Measurements from ENCODE around the gene FMO2.

The FMO2 gene

DNA sequence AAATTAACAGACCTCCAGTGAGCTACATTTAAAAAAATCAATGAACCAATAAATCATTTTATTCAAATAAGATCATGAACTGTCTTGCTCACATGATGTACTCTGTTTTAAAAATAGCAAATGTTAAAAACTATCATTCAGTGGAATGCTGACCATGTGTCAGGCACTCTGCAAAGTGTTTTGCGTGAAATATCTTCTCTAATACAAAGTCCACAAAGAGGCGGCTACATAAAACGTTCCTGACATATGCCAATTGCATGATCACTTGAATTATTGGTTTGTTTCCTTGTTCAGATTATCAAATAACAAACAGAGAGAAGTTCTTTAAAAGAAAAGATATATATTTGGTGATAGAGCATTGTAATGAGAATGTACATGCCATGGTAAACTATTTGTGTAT lies 10.7 kb downstream of the FMO2 start:
- Histone ChIP-seq H3K9me3 (no peaks in the 10 kb centered on the region), H3K27me3 (no peaks in the 10 kb centered on the region), H3K4me1 (no peaks in the 10 kb centered on the region), H3K4me3 (ENCODE audit: low read depth, low read length) (no peak overlapping the region), H3K36me3 (no peaks in the 10 kb centered on the region)
- TF ChIP-seq, protein P1, sequence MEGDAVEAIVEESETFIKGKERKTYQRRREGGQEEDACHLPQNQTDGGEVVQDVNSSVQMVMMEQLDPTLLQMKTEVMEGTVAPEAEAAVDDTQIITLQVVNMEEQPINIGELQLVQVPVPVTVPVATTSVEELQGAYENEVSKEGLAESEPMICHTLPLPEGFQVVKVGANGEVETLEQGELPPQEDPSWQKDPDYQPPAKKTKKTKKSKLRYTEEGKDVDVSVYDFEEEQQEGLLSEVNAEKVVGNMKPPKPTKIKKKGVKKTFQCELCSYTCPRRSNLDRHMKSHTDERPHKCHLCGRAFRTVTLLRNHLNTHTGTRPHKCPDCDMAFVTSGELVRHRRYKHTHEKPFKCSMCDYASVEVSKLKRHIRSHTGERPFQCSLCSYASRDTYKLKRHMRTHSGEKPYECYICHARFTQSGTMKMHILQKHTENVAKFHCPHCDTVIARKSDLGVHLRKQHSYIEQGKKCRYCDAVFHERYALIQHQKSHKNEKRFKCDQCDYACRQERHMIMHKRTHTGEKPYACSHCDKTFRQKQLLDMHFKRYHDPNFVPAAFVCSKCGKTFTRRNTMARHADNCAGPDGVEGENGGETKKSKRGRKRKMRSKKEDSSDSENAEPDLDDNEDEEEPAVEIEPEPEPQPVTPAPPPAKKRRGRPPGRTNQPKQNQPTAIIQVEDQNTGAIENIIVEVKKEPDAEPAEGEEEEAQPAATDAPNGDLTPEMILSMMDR (IDR thresholded peaks at IDR 0.05; ENCODE audit: low read depth, low read length) = no peak
- DNase-seq = no peak

DNA sequence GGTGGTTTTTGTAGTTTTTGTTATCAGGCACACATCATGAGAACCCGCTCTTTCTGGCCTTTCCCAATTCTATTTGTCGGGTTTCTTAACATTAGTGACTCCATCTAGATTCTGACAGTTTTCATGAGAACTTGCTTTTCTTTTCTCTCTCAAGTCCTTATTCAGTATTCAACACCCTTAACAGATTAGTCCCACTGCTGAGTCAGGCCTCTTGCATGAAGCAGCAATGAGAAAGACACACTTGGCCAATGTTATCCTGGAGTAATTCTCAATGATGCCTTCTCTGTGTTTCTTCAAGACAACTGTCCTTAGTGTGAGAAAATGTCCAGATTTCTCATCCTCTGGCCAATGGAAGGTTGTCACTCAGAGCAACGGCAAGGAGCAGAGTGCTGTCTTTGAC lies 11.3 kb downstream of the FMO2 start:
- H3K9me3 ChIP-seq = no peaks in the 10 kb centered on the region
- H3K4me3 ChIP-seq (ENCODE audit: low read depth, low read length) = no peak overlapping the region
- TF ChIP-seq, protein P1 (IDR thresholded peaks at IDR 0.05; ENCODE audit: low read depth, low read length) = no peak
- no peaks in the 10 kb centered on the region for H3K27me3 ChIP-seq
- no peak for DNase-seq
- H3K36me3 ChIP-seq = no peaks in the 10 kb centered on the region
- no peaks in the 10 kb centered on the region for H3K4me1 ChIP-seq

DNA sequence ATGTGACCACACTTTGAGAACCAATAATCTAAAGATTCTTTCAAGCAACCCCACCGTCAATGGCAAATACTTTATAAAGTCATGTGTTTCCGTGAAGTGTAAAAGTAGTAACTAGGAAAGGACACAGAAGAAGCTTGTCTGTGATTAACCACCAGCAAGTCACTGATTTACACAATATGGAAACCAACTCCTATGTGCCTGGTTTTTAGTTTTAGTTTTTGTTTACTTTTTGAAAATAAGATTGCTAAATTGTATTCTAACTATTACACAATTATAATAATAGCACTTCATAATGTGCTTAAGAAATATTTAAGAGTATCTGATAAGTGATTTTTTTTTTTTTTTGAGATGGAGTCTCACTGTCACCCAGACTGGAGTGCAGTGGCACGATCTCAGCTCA lies 13.0 kb downstream of the FMO2 start:
- Histone ChIP-seq H3K36me3 (no peaks in the 10 kb centered on the region), H3K9me3 (no peaks in the 10 kb centered on the region), H3K27me3 (no peaks in the 10 kb centered on the region), H3K4me1 (no peaks in the 10 kb centered on the region), H3K4me3 (ENCODE audit: low read depth, low read length) (no peak overlapping the region)
- DNase-seq = no peak
- TF ChIP-seq, protein P1 (IDR thresholded peaks at IDR 0.05; ENCODE audit: low read depth, low read length) = no peak

DNA sequence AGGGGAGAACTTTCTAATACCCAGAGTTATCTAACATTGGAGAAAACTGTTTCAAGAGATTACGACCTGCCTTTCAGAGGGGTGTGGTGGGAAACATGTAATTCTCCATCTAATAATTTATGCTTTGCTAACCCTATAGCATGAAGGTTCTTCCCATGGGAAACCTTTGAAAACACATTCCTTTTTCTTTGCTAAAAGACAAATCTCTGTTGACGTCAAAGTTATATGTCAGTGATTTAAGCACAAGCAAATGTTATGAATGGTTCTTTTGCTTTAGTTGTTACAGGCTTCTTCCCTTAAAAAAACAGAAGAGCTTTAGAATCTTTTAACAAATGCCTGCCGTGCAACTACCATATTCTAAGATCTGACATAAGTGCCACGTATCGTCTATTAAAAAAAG lies 19.2 kb downstream of the FMO2 start:
- no peaks in the 10 kb centered on the region for H3K4me1 ChIP-seq
- H3K36me3 ChIP-seq = no peaks in the 10 kb centered on the region
- no peaks in the 10 kb centered on the region for H3K27me3 ChIP-seq
- DNase-seq = no peak
- no peaks in the 10 kb centered on the region for H3K9me3 ChIP-seq
- no peak overlapping the region for H3K4me3 ChIP-seq (ENCODE audit: low read depth, low read length)
- TF ChIP-seq, protein P1 (IDR thresholded peaks at IDR 0.05; ENCODE audit: low read depth, low read length) = no peak

DNA sequence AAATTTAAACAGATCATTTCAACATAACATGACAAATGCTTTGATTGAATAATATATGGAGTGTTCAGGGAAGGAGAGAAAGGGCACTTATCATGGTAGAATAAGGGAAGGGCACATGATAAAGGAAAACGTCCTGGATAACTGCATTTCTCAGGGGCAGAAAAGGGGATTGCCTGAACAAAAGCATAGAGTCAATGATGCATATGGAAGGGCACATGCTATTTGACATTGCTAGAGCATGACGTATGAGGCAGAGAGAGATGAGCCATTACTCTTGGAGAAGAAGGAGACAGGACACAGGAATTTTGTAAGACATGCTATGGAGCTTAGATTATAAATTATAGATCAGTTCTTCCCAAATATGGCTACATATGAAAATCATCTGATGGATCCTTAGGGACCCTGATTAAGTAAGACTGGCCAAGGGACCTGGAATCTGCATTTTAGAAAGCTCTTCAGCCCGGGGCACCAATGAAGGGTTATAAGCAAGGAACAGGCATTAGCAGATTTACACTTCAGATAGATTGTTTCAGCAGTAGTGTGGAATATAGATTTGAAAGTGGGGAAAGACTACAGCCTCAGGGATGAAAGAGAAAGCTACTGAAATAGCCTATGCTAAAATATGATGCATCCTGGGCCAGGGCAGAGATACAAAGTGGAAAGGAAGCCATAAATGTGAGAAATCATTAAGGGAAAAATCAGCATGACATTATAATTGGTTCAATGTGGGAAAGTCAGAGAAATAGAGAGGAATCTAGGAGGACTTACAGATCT lies 21.3 kb downstream of the FMO2 start:
- Histone ChIP-seq H3K36me3 (no peaks in the 10 kb centered on the region), H3K9me3 (no peaks in the 10 kb centered on the region), H3K4me3 (ENCODE audit: low read depth, low read length) (no peak overlapping the region), H3K27me3 (no peaks in the 10 kb centered on the region), H3K4me1 (no peaks in the 10 kb centered on the region)
- DNase-seq = no peak
- TF ChIP-seq, protein P1 (IDR thresholded peaks at IDR 0.05; ENCODE audit: low read depth, low read length) = no peak

DNA sequence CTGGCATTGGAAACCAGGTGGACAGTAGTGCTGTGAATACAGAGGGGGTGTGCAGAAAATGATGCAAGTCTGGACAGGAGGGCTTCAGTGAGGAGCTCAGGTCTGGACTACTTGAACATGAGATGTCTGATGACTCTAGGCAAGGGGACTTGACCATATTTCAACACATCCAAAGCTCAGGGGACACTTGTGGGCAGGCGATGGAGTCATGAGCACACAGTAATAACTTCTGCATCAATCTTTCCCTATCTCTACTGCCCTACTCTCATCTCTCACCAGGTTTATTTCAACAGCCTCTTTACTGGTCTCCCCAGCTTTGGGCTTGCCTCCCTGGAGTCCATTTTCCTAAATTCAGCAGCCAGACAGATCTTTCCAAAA lies 21.9 kb downstream of the FMO2 start:
- Histone ChIP-seq H3K4me1 (no peaks in the 10 kb centered on the region), H3K36me3 (no peaks in the 10 kb centered on the region), H3K9me3 (no peaks in the 10 kb centered on the region), H3K4me3 (ENCODE audit: low read depth, low read length) (no peak overlapping the region), H3K27me3 (no peaks in the 10 kb centered on the region)
- TF ChIP-seq, protein P1 (IDR thresholded peaks at IDR 0.05; ENCODE audit: low read depth, low read length) = no peak
- DNase-seq = no peak

All from BE2C (cell line).